DMS114 treated with DMSO at 0.1 percent for 48 hours (cell line): ENCODE data around the gene POLR2H.
A peak's percentile ranks its signal among the peaks of the same experiment; 100 is the strongest.
"Not testable (repeated sequence)": the region's sequence is repeated elsewhere in the genome, so short reads cannot be mapped to it uniquely, and the experiment has no call there.

Experiments
- DNase-seq: peaks from one replicate; lab custom pipeline; 2025; ENCODE audit not compliant: unreplicated experiment; lab: John Stamatoyannopoulos, UW

The POLR2H gene

GRCh38 chr3:184335661-184336546, 25.6 kb upstream of the POLR2H start:
- peak; percentile 53 for DNase-seq

- DNase-seq, result peak; percentile 33
Observed at GRCh38 chr3:184336547-184337398, 24.7 kb upstream of the POLR2H start.

GRCh38 chr3:184337399-184337714, 24.2 kb upstream of the POLR2H start, which contains the start of gene FAM131A:
FAM131A (plus strand) TSS chr3:184337600; CDS start chr3:184337631, 31 bp downstream.
- DNase-seq, result no peak

- DNase-seq, result no peak
Observed at GRCh38 chr3:184337981-184338380, 23.5 kb upstream of the POLR2H start.

- no peak for DNase-seq
Observed at GRCh38 chr3:184338511-184338945, 23.0 kb upstream of the POLR2H start.

GRCh38 chr3:184339001-184339400, 22.5 kb upstream of the POLR2H start:
- DNase-seq, result no peak

GRCh38 chr3:184339451-184340135, 21.9 kb upstream of the POLR2H start:
- not testable (repeated sequence) for DNase-seq

GRCh38 chr3:184341925-184342324, 19.6 kb upstream of the POLR2H start:
- DNase-seq, result no peak

- no peak for DNase-seq
Observed at GRCh38 chr3:184343200-184343876, 18.2 kb upstream of the POLR2H start.

- no peak for DNase-seq
Observed at GRCh38 chr3:184344579-184345316, 16.8 kb upstream of the POLR2H start.

GRCh38 chr3:184345317-184346144, 16.0 kb upstream of the POLR2H start:
- peak; percentile 66 for DNase-seq

GRCh38 chr3:184346480-184347190, 14.9 kb upstream of the POLR2H start:
- DNase-seq, result no peak

GRCh38 chr3:184347321-184348056, 14.0 kb upstream of the POLR2H start:
- DNase-seq, result no peak

- DNase-seq, result no peak
Observed at GRCh38 chr3:184348057-184348382, 13.5 kb upstream of the POLR2H start.

- no peak for DNase-seq
Observed at GRCh38 chr3:184349563-184350470, 11.7 kb upstream of the POLR2H start.

- DNase-seq, result no peak
Observed at GRCh38 chr3:184350618-184351017, 10.9 kb upstream of the POLR2H start.
